Neural cell (in vitro differentiated cells): ENCODE data around the gene PCED1B. TPM values are rescaled to one million over a fixed set of nuclear protein-coding genes. Genes with fewer than 3 reads are reported as not detected.

Source experiments
- H2AFZ ChIP-seq: fragments of 200-600, 300-800 bp; sonication (generic), shearing (Covaris generic); 2 replicates; pipeline ENCODE4 v1.6.0; 2014; ENCODE audit warnings: low read depth, mild to moderate bottlenecking, antibody characterized with exemption, low read length, moderate library complexity
- H3F3A ChIP-seq: fragments of 200-600 bp; shearing (Covaris generic); 2 replicates; pipeline ENCODE4 v1.6.1; 2016; ENCODE audit warnings: mild to moderate bottlenecking, moderate library complexity, mixed read lengths, antibody characterized with exemption, low read length; ENCODE audit not compliant: insufficient read depth, poor library complexity, severe bottlenecking
- H3K27ac ChIP-seq: fragments of 200-600, 300-800 bp; sonication (generic), shearing (Covaris generic); 2 replicates; pipeline ENCODE4 v1.5.1; 2014; ENCODE audit warnings: mild to moderate bottlenecking, low read length, moderate library complexity
- H3K27me3 ChIP-seq: fragments of 300-800, 200-600 bp; sonication (generic), shearing (Covaris generic); 2 replicates; pipeline ENCODE4 v1.6.0; 2014; ENCODE audit warnings: mild to moderate bottlenecking, low read depth, low read length, moderate library complexity; ENCODE audit not compliant: insufficient read depth
- H3K36me3 ChIP-seq: fragments of 300-800, 200-600 bp; sonication (generic), shearing (Covaris generic); 2 replicates; pipeline ENCODE4 v1.5.1; 2014; ENCODE audit warnings: mild to moderate bottlenecking, antibody characterized with exemption, low read length, moderate library complexity; ENCODE audit not compliant: insufficient read depth
- H3K4me2 ChIP-seq: fragments of 300-800, 200-600 bp; sonication (generic), shearing (Covaris generic); 2 replicates; pipeline ENCODE4 v1.6.0; 2014; ENCODE audit warnings: mild to moderate bottlenecking, low read length
- H3K4me3 ChIP-seq: fragments of 300-800, 200-600 bp; sonication (generic), shearing (Covaris generic); 2 replicates; pipeline ENCODE4 v1.5.1; 2014; ENCODE audit warnings: mild to moderate bottlenecking, low read length, moderate library complexity
- H3K79me2 ChIP-seq: fragments of 200-600 bp; shearing (Covaris generic); replicated peaks from 2 replicates; pipeline ENCODE4 v1.6.0; 2014; ENCODE audit warnings: mild to moderate bottlenecking, low read length, moderate library complexity; ENCODE audit not compliant: insufficient read depth
- H3K9ac ChIP-seq: fragments of 300-800, 200-600 bp; sonication (generic), shearing (Covaris generic); 2 replicates; pipeline ENCODE4 v1.6.1; 2016; ENCODE audit warnings: mild to moderate bottlenecking, low read length, mixed read lengths
- H3K9me2 ChIP-seq: fragments of 200-600 bp; shearing (Covaris generic); 2 replicates; pipeline ENCODE4 v1.6.1; 2016; ENCODE audit warnings: mild to moderate bottlenecking, low read length, mixed read lengths; ENCODE audit not compliant: insufficient read depth
- H3K9me3 ChIP-seq: fragments of 200-600, 300-800 bp; sonication (generic), shearing (Covaris generic); 2 replicates; pipeline ENCODE4 v1.6.1; 2016; ENCODE audit warnings: mild to moderate bottlenecking, mixed run types, low read length, moderate library complexity, mixed read lengths
- H4K20me1 ChIP-seq: fragments of 200-600 bp; shearing (Covaris generic); 2 replicates; pipeline ENCODE4 v1.6.1; 2016; ENCODE audit warnings: mild to moderate bottlenecking, mixed run types; ENCODE audit not compliant: insufficient read depth
- EP300 ChIP-seq: fragments of 450-650 bp; conservative IDR thresholded peaks from 2 replicates; pipeline ENCODE4 v1.6.1; 2014; ENCODE audit warnings: antibody characterized with exemption, mild to moderate bottlenecking, moderate library complexity; ENCODE audit not compliant: poor library complexity, severe bottlenecking
- EZH2 ChIP-seq: fragments of 200-600, 300-800 bp; shearing (Covaris generic), sonication (generic); IDR thresholded peaks from 2 replicates; pipeline ENCODE4 v1.6.1; 2014; ENCODE audit warnings: antibody characterized with exemption, low read length, borderline replicate concordance, mild to moderate bottlenecking; ENCODE audit not compliant: insufficient read depth, poor library complexity, severe bottlenecking
- MXI1 ChIP-seq: fragments of 450-650 bp; conservative IDR thresholded peaks from 2 replicates; pipeline ENCODE4 v1.6.1; 2014; ENCODE audit warnings: antibody characterized with exemption, mild to moderate bottlenecking; ENCODE audit not compliant: poor library complexity, severe bottlenecking
- POLR2AphosphoS5 ChIP-seq: IDR thresholded peaks from 2 replicates; pipeline ENCODE4 v1.6.1; 2012
- RAD21 ChIP-seq: fragments of 450-650 bp; conservative IDR thresholded peaks from 2 replicates; pipeline ENCODE4 v1.6.1; 2014; ENCODE audit warnings: antibody characterized with exemption, mild to moderate bottlenecking, moderate library complexity
- REST ChIP-seq: IDR thresholded peaks from 2 replicates; pipeline ENCODE4 v1.6.1; 2012; ENCODE audit warnings: borderline replicate concordance
- SMC3 ChIP-seq: fragments of 450-650 bp; conservative IDR thresholded peaks from 2 replicates; pipeline ENCODE4 v1.6.1; 2014; ENCODE audit warnings: antibody characterized with exemption, mild to moderate bottlenecking, moderate library complexity; ENCODE audit not compliant: poor library complexity
- TAF1 ChIP-seq: IDR thresholded peaks from 2 replicates; pipeline ENCODE4 v1.6.1; 2012; ENCODE audit warnings: low read depth
- polyA plus RNA-seq: library from polyadenylated mRNA; depleted of rRNA; stranded (reverse); fragments of >200 nt; gene quantifications from 2 replicates; pipeline ENCODE4 v1.2.3, GENCODE V29; 2014
- TF ChIP-seq, protein P1 (sequence below): fragments of 450-650 bp; IDR thresholded peaks from 2 replicates; pipeline ENCODE4 v1.5.1; 2014; ENCODE audit warnings: antibody characterized with exemption, mild to moderate bottlenecking, moderate library complexity; ENCODE audit not compliant: poor library complexity, severe bottlenecking

PCED1B gene
- polyA plus RNA-seq, 1 donor from 2014 or later: not detected

GRCh38 chr12:47238669-47239114 lies 159.3 kb downstream of the PCED1B start:
- no peak overlapping the region for H2AFZ ChIP-seq
- TF ChIP-seq RAD21 (no peak), EZH2 (no peak), SMC3 (no peak), MXI1 (no peak), EP300 (no peak), REST (no peak), TAF1 (no peak), POLR2AphosphoS5 (no peak)
- TF ChIP-seq, protein P1, sequence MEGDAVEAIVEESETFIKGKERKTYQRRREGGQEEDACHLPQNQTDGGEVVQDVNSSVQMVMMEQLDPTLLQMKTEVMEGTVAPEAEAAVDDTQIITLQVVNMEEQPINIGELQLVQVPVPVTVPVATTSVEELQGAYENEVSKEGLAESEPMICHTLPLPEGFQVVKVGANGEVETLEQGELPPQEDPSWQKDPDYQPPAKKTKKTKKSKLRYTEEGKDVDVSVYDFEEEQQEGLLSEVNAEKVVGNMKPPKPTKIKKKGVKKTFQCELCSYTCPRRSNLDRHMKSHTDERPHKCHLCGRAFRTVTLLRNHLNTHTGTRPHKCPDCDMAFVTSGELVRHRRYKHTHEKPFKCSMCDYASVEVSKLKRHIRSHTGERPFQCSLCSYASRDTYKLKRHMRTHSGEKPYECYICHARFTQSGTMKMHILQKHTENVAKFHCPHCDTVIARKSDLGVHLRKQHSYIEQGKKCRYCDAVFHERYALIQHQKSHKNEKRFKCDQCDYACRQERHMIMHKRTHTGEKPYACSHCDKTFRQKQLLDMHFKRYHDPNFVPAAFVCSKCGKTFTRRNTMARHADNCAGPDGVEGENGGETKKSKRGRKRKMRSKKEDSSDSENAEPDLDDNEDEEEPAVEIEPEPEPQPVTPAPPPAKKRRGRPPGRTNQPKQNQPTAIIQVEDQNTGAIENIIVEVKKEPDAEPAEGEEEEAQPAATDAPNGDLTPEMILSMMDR: no peak

DNA sequence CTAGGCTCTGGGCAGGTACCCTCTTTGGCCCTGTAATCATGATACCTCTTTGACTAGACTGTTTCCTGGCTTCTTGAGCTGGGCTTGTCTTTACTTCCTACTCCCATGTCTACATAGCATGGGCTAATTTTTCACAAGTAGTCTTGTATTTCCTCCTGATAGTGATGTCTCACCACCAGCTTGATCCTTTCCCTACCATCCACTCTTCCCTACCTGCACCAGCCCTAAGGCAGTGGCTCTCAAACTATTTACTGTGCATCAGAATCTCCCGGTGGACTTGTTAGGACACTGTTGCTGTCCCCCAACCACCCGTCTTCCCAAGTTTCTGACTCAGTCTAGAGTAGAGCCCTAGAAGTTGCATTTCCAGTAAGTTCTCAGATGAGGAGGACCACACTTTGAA lies 163.0 kb downstream of the PCED1B start:
- H3K27me3 ChIP-seq: no peaks in the 10 kb centered on the region
- no peak overlapping the region for H3K4me3 ChIP-seq
- no peak for TF ChIP-seq SMC3
- TF ChIP-seq, protein P1: no peak
- TF ChIP-seq RAD21: no peak
- no peak for TF ChIP-seq MXI1
- TF ChIP-seq TAF1: no peak
- no peak for TF ChIP-seq REST
- TF ChIP-seq POLR2AphosphoS5: no peak
- no peak for TF ChIP-seq EZH2
- TF ChIP-seq EP300: no peak
- H3K9me2 ChIP-seq: no peaks in the 10 kb centered on the region
- no peaks in the 10 kb centered on the region for H4K20me1 ChIP-seq
- H3K9me3 ChIP-seq: no peaks in the 10 kb centered on the region
- no peaks in the 10 kb centered on the region for H3K36me3 ChIP-seq
- no peak overlapping the region for H2AFZ ChIP-seq
- H3F3A ChIP-seq: no peaks in the 10 kb centered on the region
- H3K27ac ChIP-seq: no peak overlapping the region
- H3K9ac ChIP-seq: no peak overlapping the region
- H3K4me2 ChIP-seq: no peak overlapping the region
- no peaks in the 10 kb centered on the region for H3K79me2 ChIP-seq

More at GRCh38 chr12:47238669-47239114, 159.3 kb downstream of the PCED1B start:
- no peaks in the 10 kb centered on the region for H3K9me3 ChIP-seq
- no peaks in the 10 kb centered on the region for H3K79me2 ChIP-seq
- no peaks in the 10 kb centered on the region for H3K9me2 ChIP-seq
- no peak overlapping the region for H3K9ac ChIP-seq
- H4K20me1 ChIP-seq: no peaks in the 10 kb centered on the region
- H3K36me3 ChIP-seq: no peaks in the 10 kb centered on the region
- no peak overlapping the region for H3K27ac ChIP-seq
- no peaks in the 10 kb centered on the region for H3K27me3 ChIP-seq
- H3K4me3 ChIP-seq: no peak overlapping the region
- H3F3A ChIP-seq: no peaks in the 10 kb centered on the region
- H3K4me2 ChIP-seq: no peak overlapping the region
